CD4-positive, alpha-beta T cell (primary cell): ENCODE data around the gene EGLN1. TPM values are rescaled to one million over a fixed set of nuclear protein-coding genes. Genes with fewer than 3 reads are reported as not detected.

ENCODE experiments used
- ATAC-seq: fragments of 200-7000 bp; cut with Tn5 transposase; one replicate; pipeline ENCODE4 v1.10.0; 2022; ENCODE audit warnings: mild to moderate bottlenecking; ENCODE audit not compliant: poor library complexity
- CTCF ChIA-PET: fragments of 350-600 bp; sonication (Branson Sonifier 250); formaldehyde crosslinking; loops from one replicate; lab custom pipeline; 2021; ENCODE audit warnings: antibody characterized with exemption, inconsistent platforms; lab: Charles Lee
- POLR2A ChIA-PET: fragments of 350-600 bp; sonication (Branson Sonifier 250); formaldehyde crosslinking; loops from one replicate; lab custom pipeline; 2021; ENCODE audit warnings: antibody characterized with exemption, inconsistent platforms; lab: Charles Lee
- DNase-seq, 14 experiments: peaks; one replicate each; pipeline ENCODE4 v3.0.0-alpha.2; 2013 to 2020; ENCODE audit warnings: mixed read lengths in 2 of 14
- H3K27ac ChIP-seq, 2 donors: one replicate each; pipeline versions ENCODE4 v1.5.1 to v1.7.0; 2013; ENCODE audit warnings: low read length in 2 of 2, low read depth in 1 of 2, mild to moderate bottlenecking in 1 of 2
- H3K27me3 ChIP-seq, 2 experiments: 1 replicate in 1 of 2; 2 replicates in 1 of 2; pipeline versions ENCODE4 v1.6.1 to v1.7.0; 2013; ENCODE audit warnings: low read length in 2 of 2, control low read depth in 1 of 2, mild to moderate bottlenecking in 1 of 2, moderate library complexity in 1 of 2; ENCODE audit not compliant: insufficient read depth in 2 of 2, control insufficient read depth in 1 of 2
- H3K36me3 ChIP-seq: one replicate; pipeline ENCODE4 v1.6.1; 2013; ENCODE audit warnings: low read length, control low read depth; ENCODE audit not compliant: insufficient read depth
- H3K4me1 ChIP-seq: one replicate; pipeline ENCODE4 v1.6.1; 2013; ENCODE audit warnings: low read length, control low read depth; ENCODE audit not compliant: insufficient read depth
- H3K4me3 ChIP-seq: one replicate; pipeline ENCODE4 v1.5.1; 2013; ENCODE audit warnings: mild to moderate bottlenecking, low read length, moderate library complexity
- H3K9me3 ChIP-seq, 2 experiments: 1 replicate in 1 of 2; 2 replicates in 1 of 2; pipeline versions ENCODE4 v1.6.1 to v1.7.0; 2013; ENCODE audit warnings: low read length in 2 of 2, mild to moderate bottlenecking in 2 of 2, control low read depth in 1 of 2, moderate library complexity in 1 of 2; ENCODE audit not compliant: control insufficient read depth in 1 of 2, insufficient read depth in 1 of 2
- H3K27ac Mint-ChIP-seq: one replicate; pipeline ENCODE4 v1.8.0; 2020; ENCODE audit warnings: mixed read lengths
- H3K27me3 Mint-ChIP-seq: one replicate; pipeline ENCODE4 v1.8.0; 2021; ENCODE audit warnings: mixed read lengths
- H3K36me3 Mint-ChIP-seq: one replicate; pipeline ENCODE4 v1.8.0; 2021; ENCODE audit warnings: low read depth, mixed read lengths
- H3K4me1 Mint-ChIP-seq: one replicate; pipeline ENCODE4 v1.8.0; 2021; ENCODE audit warnings: low read depth, mixed read lengths
- H3K4me3 Mint-ChIP-seq: one replicate; pipeline ENCODE4 v1.8.0; 2020; ENCODE audit warnings: mild to moderate bottlenecking, mixed read lengths
- H3K9me3 Mint-ChIP-seq: one replicate; pipeline ENCODE4 v1.8.0; 2020; ENCODE audit warnings: mixed read lengths
- intact Hi-C, 2 experiments: fragments of 100-400 bp; cut with DNase I in 1 of 2; cut with micrococcal nuclease in 1 of 2; formaldehyde crosslinking; loops; one replicate each; pipeline versions ENCODE4 v1.15.1 to v1.9.0; 2023 to 2025; cut with DNase I, micrococcal nuclease
- total RNA-seq, 174 experiments: library from RNA in 2 of 174; stranded (reverse) in 2 of 174; gene quantifications; one replicate each; pipeline ENCODE4 v1.2.3 and lab custom pipeline; 2021 to 2026
- TF ChIP-seq, protein P1 (sequence below): fragments of 200-600 bp; IDR thresholded peaks from one replicate; pipeline ENCODE4 v1.8.0; 2022; ENCODE audit warnings: antibody characterized with exemption, mild to moderate bottlenecking

EGLN1 gene
- total RNA-seq, 2 experiments from 2014 or later = 8.2 to 9.4 TPM

DNA sequence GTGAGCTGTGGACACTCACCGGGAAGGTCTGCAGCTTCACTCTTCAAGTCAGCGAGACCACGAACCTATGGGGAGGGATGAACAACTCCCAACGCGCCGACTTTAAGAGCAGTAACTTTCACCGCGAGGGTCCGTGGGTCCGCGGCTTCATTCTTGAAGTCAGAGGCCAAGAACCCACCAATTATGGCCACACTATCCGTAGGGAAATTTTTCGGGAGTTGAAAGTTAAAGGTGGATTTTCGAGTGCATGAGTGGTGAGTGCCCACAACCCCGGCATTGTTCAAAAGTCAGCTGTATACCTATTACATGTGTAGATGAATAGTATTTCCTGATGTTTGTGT lies 104.1 kb downstream of the EGLN1 start:
- Histone ChIP-seq H3K9me3 (no peaks in the 10 kb centered on the region), H3K36me3 (no peaks in the 10 kb centered on the region), H3K4me3 (no peak overlapping the region), H3K4me1 (no peaks in the 10 kb centered on the region), H3K27me3 (no peaks in the 10 kb centered on the region), H3K27ac (no peak overlapping the region)
- intact Hi-C loops = no loop called here
- ATAC-seq (no peak), DNase-seq (no peak)
- CTCF ChIA-PET = no interaction called here
- H3K4me1 Mint-ChIP-seq = no peaks in the 10 kb centered on the region
- H3K36me3 Mint-ChIP-seq = no peaks in the 10 kb centered on the region
- no peak overlapping the region for H3K27ac Mint-ChIP-seq
- no peak overlapping the region for H3K4me3 Mint-ChIP-seq
- TF ChIP-seq, protein P1, sequence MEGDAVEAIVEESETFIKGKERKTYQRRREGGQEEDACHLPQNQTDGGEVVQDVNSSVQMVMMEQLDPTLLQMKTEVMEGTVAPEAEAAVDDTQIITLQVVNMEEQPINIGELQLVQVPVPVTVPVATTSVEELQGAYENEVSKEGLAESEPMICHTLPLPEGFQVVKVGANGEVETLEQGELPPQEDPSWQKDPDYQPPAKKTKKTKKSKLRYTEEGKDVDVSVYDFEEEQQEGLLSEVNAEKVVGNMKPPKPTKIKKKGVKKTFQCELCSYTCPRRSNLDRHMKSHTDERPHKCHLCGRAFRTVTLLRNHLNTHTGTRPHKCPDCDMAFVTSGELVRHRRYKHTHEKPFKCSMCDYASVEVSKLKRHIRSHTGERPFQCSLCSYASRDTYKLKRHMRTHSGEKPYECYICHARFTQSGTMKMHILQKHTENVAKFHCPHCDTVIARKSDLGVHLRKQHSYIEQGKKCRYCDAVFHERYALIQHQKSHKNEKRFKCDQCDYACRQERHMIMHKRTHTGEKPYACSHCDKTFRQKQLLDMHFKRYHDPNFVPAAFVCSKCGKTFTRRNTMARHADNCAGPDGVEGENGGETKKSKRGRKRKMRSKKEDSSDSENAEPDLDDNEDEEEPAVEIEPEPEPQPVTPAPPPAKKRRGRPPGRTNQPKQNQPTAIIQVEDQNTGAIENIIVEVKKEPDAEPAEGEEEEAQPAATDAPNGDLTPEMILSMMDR = no peak
- POLR2A ChIA-PET = interaction anchor here (1.1 to 1.5 kb wide), 2 partner anchors 18 to 20 kb away, joined by 3 read pairs; partner anchors contain the start of genes EXOC8 and SPRTN
- H3K27me3 Mint-ChIP-seq = no peaks in the 10 kb centered on the region
- H3K9me3 Mint-ChIP-seq = no peaks in the 10 kb centered on the region

DNA sequence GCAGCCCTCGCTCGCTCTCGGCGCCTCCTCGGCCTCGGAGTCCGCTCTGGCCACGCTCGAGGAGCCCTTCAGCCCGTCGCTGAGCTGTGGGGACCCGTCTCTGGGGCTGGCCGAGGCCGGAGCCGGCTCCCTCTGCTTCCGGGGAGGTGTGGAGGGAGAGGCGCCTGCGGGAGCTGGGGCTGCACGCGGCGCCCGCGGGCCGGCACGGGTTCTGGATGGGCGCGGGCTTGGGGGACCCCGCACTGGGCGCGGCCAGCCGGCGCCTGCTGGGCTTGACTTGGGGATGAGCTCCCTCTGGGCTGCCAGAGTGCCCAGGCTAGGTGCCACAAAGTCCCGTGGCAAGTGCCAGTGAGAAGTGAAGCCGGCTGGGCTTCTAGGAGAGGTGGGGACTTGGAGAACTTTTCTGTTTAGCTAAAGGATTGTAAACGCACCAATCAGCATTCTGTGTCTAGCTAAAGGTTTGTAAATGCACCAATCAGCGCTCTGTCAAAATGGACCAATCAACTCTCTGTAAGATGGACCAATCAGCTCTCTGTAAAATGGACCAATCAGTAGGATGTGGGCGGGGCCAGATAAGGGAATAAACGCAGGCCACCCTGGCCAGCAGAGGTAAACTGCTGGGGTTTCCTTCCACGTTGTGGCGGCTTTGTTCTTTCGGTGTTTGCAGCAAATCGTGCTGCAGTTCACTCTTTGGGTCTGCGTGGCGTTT lies 104.6 kb downstream of the EGLN1 start:
- CTCF ChIA-PET = no interaction called here
- no peak overlapping the region for H3K4me3 Mint-ChIP-seq
- Histone ChIP-seq H3K4me1 (no peaks in the 10 kb centered on the region), H3K4me3 (no peak overlapping the region), H3K27ac (no peak overlapping the region), H3K9me3 (no peaks in the 10 kb centered on the region), H3K36me3 (no peaks in the 10 kb centered on the region), H3K27me3 (no peaks in the 10 kb centered on the region)
- intact Hi-C loops = loop anchor here in 1 of 2 experiments (2.0 kb wide), 1 partner anchor 287 kb away; no protein-coding TSS in a partner anchor
- TF ChIP-seq, protein P1 = no peak
- no peak overlapping the region for H3K27ac Mint-ChIP-seq
- no peaks in the 10 kb centered on the region for H3K9me3 Mint-ChIP-seq
- H3K4me1 Mint-ChIP-seq = no peaks in the 10 kb centered on the region
- POLR2A ChIA-PET = interaction anchor here (1.1 to 1.5 kb wide), 2 partner anchors 19 to 21 kb away, joined by 3 read pairs; partner anchors contain the start of genes EXOC8 and SPRTN
- ATAC-seq = no peak
- no peaks in the 10 kb centered on the region for H3K27me3 Mint-ChIP-seq
- H3K36me3 Mint-ChIP-seq = no peaks in the 10 kb centered on the region
- DNase-seq = no peak

DNA sequence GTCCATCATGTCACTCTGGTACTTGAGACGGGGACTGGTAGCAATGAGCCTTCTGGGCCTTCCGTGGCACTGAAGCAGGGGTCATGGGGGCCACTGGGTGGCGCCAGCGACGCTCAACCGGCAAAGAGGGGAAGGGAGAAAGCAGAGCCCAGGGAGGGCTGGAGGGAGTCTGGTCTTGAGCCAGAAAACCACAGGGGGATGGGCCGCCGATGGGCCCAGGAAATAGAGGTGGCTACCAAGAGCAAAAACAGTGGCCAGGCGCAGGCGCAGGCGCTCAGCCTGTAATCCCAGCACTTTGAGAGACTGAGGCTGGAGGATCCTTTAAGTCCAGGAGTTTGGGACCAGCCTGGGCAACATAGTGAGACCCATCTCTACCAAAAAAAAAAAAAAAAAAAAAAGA lies 106.2 kb downstream of the EGLN1 start:
- no peak overlapping the region for H3K4me3 Mint-ChIP-seq
- DNase-seq = peak in 12 of 14 experiments; percentile 15 to 65 (median 30)
- TF ChIP-seq, protein P1 = peak; percentile 33
- Histone ChIP-seq H3K4me3 (no peak overlapping the region), H3K9me3 (no peaks in the 10 kb centered on the region), H3K36me3 (no peaks in the 10 kb centered on the region), H3K27me3 (no peaks in the 10 kb centered on the region), H3K27ac (no peak overlapping the region), H3K4me1 (no peaks in the 10 kb centered on the region)
- no peaks in the 10 kb centered on the region for H3K27me3 Mint-ChIP-seq
- no peak overlapping the region for H3K27ac Mint-ChIP-seq
- no peaks in the 10 kb centered on the region for H3K9me3 Mint-ChIP-seq
- POLR2A ChIA-PET = interaction anchor here (1.0 kb wide), 1 partner anchor 22 kb away, joined by 3 read pairs; the partner anchor contains the start of gene EXOC8
- peak; percentile 48 for ATAC-seq
- no peaks in the 10 kb centered on the region for H3K36me3 Mint-ChIP-seq
- intact Hi-C loops = loop anchor here in 1 of 2 experiments (2.0 kb wide), 1 partner anchor 289 kb away; no protein-coding TSS in a partner anchor
- CTCF ChIA-PET = interaction anchor here (1.4 kb wide), 1 partner anchor 50 kb away, joined by 4 read pairs; no protein-coding TSS in a partner anchor
- no peaks in the 10 kb centered on the region for H3K4me1 Mint-ChIP-seq

Other genes starting within 250 kb of the EGLN1 start
- 10 to 100 TPM; 11.8 to 12.8 TPM for gene GNPAT, start 181.1 kb downstream of the EGLN1 start, total RNA-seq
- gene EXOC8, start 84.4 kb downstream of the EGLN1 start, total RNA-seq = 10 to 100 TPM; 28.0 to 31.9 TPM
- gene SPRTN, start 84.0 kb downstream of the EGLN1 start, total RNA-seq = 10 to 100 TPM; 27.7 to 30.9 TPM
- 10 to 100 TPM; 33.5 to 35.7 TPM for gene TSNAX, start 106.4 kb upstream of the EGLN1 start, total RNA-seq
- 10 to 100 TPM; 19.8 to 20.0 TPM for gene DISC1, start 204.5 kb upstream of the EGLN1 start, total RNA-seq